GM12878 (cell line): Measurements from ENCODE around the gene FIBCD1. TPM values are rescaled to one million over a fixed set of nuclear protein-coding genes. Genes with fewer than 3 reads are reported as not detected.

Experiments used
- CBX3 ChIP-seq: fragments of 200-600 bp; sonication (generic); IDR thresholded peaks from 2 replicates; pipeline ENCODE4 v1.6.1; 2016; ENCODE audit warnings: low read depth, borderline replicate concordance
- CREB1 ChIP-seq: IDR thresholded peaks from 2 replicates; pipeline ENCODE4 v1.6.1; 2012; ENCODE audit warnings: low read depth, mild to moderate bottlenecking, inconsistent platforms
- EGR1 ChIP-seq, 2 experiments: IDR thresholded peaks; 1 replicate in 1 of 2; 2 replicates in 1 of 2; pipeline ENCODE4 v1.6.1; 2011 to 2012; ENCODE audit warnings: low read depth in 2 of 2, low read length in 2 of 2, borderline replicate concordance in 1 of 2, mild to moderate bottlenecking in 1 of 2, moderate library complexity in 1 of 2
- EP300 ChIP-seq, 2 experiments: fragments of 150-350 bp in 1 of 2; IDR thresholded peaks; 2 replicates each; pipeline ENCODE4 v1.6.1; 2011 to 2012; ENCODE audit warnings: low read depth in 2 of 2, low read length in 2 of 2, borderline replicate concordance in 1 of 2, improper control_type of control experiment in 1 of 2, inconsistent platforms in 1 of 2; ENCODE audit not compliant: control insufficient read depth in 1 of 2
- FOXM1 ChIP-seq: IDR thresholded peaks from 2 replicates; pipeline ENCODE4 v1.6.1; 2012; ENCODE audit warnings: low read depth, mild to moderate bottlenecking, inconsistent platforms, low read length, moderate library complexity
- HDAC2 ChIP-seq: fragments of 200-600 bp; sonication (generic); IDR thresholded peaks from 2 replicates; pipeline ENCODE4 v1.6.1; 2017
- IKZF1 ChIP-seq: fragments of 450-650 bp; conservative IDR thresholded peaks from 2 replicates; pipeline ENCODE4 v1.6.1; 2017; ENCODE audit warnings: antibody characterized with exemption, mild to moderate bottlenecking
- LARP7 ChIP-seq: fragments of 450-650 bp; IDR thresholded peaks from 2 replicates; pipeline ENCODE4 v1.6.1; 2017; ENCODE audit warnings: mild to moderate bottlenecking
- NBN ChIP-seq: fragments of 450-650 bp; IDR thresholded peaks from 2 replicates; pipeline ENCODE4 v1.6.1; 2016
- POU2F2 ChIP-seq: IDR thresholded peaks from 3 replicates; pipeline ENCODE4 v1.6.1; 2011; ENCODE audit warnings: low read depth, mild to moderate bottlenecking, low read length, borderline replicate concordance
- SMAD1 ChIP-seq: fragments of 450-650 bp; IDR thresholded peaks from 2 replicates; pipeline ENCODE4 v1.6.1; 2018; ENCODE audit warnings: mild to moderate bottlenecking, low read depth; ENCODE audit not compliant: partially characterized antibody
- SMC3 ChIP-seq: IDR thresholded peaks from 2 replicates; pipeline ENCODE4 v1.6.1; 2011; ENCODE audit warnings: low read length, improper control_type of control experiment, borderline replicate concordance
- SPI1 ChIP-seq: IDR thresholded peaks from 2 replicates; pipeline ENCODE4 v1.6.1; 2011; ENCODE audit warnings: low read depth, mild to moderate bottlenecking, low read length, moderate library complexity, borderline replicate concordance; ENCODE audit not compliant: insufficient read depth
- TCF3 ChIP-seq: IDR thresholded peaks from 2 replicates; pipeline ENCODE4 v1.6.1; 2012; ENCODE audit warnings: low read depth, mild to moderate bottlenecking, low read length, borderline replicate concordance; ENCODE audit not compliant: insufficient read depth
- polyA plus RNA-seq, 11 experiments: library from polyadenylated mRNA; depleted of rRNA in 4 of 11; unstranded in 6 of 11; stranded (reverse) in 5 of 11; fragments of >200 nt; fragmentation: Nextera tagmentation in 4 of 11; fragmentation: Illumina TruSeq in 1 of 11; extraction: Ambion mirVana in 4 of 11; extraction: Trizol in 1 of 11; gene quantifications; 1 replicate in 1 of 11; 2 replicates in 10 of 11; pipeline versions ENCODE4 v1.2.1 to v1.2.3, GENCODE V29; 2011 to 2016; ENCODE audit warnings: inconsistent platforms in 2 of 11, missing spikeins in 2 of 11, low read depth in 1 of 11
- total RNA-seq, 4 experiments: library from RNA; depleted of rRNA in 3 of 4; stranded (reverse); fragments of >200 nt in 3 of 4; fragmentation: Illumina TruSeq in 1 of 4; extraction: Trizol in 1 of 4; gene quantifications; 2 replicates each; pipeline versions ENCODE4 v1.2.1 to v1.2.3, GENCODE V29; 2013 to 2021
- TF ChIP-seq, protein P1 (sequence below): fragments of 450-650 bp; formaldehyde crosslinking; IDR thresholded peaks from 2 replicates; pipeline ENCODE4 v1.5.0; 2022; ENCODE audit warnings: mild to moderate bottlenecking, missing genetic modification characterization
- TF ChIP-seq, protein P2 (sequence below): IDR thresholded peaks from 2 replicates; pipeline ENCODE4 v1.6.1; 2012; ENCODE audit warnings: low read depth, low read length, improper control_type of control experiment
- TF ChIP-seq, protein P3 (sequence below), 3 experiments: IDR thresholded peaks in 2 of 3; conservative IDR thresholded peaks in 1 of 3; 2 replicates each; pipeline ENCODE4 v1.5.1; 2011; ENCODE audit warnings: low read depth in 3 of 3, low read length in 3 of 3, mild to moderate bottlenecking in 3 of 3, control low read depth in 2 of 3, moderate library complexity in 2 of 3, inconsistent platforms in 1 of 3, mixed read lengths in 1 of 3; ENCODE audit not compliant: control insufficient read depth in 2 of 3, insufficient read depth in 1 of 3; ENCODE audit errors: extremely low read depth in 1 of 3
- TF ChIP-seq, protein P4 (sequence below): fragments of 450-650 bp; IDR thresholded peaks from 2 replicates; pipeline ENCODE4 v1.6.1; 2016; ENCODE audit warnings: mild to moderate bottlenecking

The FIBCD1 gene
- total and polyA plus RNA-seq, 10 of the 15 experiments (the other 5 are each of a cell fraction or from before 2014, with no cell fraction given): 0.04 to 0.95 (median 0.25) TPM; not detected in 6

DNA sequence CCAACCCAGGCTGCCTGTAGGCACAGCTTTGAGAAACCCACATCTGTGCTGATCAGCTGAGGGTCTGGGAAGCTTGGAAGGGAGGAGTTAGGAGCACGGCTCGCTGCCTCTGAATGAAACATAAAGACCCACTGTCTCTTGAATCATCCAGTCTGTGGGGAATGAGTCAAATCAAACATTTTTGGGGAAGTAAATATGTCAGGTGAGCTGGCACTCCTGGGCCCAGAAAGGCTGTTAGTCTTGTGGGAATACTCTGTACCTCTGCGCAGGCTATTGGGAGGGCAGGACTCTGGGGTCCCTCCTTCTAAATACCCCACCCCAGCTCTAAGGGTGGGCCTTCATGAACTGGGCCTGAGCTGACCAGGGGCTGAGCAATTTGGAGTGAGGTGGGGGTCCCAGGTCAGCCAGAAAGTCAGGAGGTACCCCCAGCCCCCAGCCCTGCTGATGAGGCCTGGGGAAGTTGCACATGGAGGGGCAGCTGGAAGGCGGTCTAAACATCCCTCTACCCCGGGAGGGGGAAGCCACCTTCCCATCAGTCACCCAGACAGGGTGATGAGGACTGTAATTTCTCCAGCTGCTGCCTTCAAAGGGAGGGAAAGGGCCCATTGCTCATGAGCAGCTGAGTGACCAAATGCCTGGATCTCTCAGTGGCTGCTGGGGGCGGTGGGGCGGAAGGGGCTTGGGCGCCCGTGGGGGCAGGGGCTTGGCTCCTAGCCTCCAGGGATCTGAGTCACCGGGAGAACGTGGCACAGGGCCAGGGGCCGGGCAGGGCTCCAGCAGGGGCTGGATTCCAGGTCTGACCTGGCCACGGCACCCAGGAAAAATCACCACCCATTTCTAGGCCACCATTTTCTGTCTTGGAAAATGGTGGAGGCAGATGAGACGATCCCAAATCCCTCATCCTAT is 10.8 kb downstream of the FIBCD1 start (continued):
- TF ChIP-seq, protein P1, sequence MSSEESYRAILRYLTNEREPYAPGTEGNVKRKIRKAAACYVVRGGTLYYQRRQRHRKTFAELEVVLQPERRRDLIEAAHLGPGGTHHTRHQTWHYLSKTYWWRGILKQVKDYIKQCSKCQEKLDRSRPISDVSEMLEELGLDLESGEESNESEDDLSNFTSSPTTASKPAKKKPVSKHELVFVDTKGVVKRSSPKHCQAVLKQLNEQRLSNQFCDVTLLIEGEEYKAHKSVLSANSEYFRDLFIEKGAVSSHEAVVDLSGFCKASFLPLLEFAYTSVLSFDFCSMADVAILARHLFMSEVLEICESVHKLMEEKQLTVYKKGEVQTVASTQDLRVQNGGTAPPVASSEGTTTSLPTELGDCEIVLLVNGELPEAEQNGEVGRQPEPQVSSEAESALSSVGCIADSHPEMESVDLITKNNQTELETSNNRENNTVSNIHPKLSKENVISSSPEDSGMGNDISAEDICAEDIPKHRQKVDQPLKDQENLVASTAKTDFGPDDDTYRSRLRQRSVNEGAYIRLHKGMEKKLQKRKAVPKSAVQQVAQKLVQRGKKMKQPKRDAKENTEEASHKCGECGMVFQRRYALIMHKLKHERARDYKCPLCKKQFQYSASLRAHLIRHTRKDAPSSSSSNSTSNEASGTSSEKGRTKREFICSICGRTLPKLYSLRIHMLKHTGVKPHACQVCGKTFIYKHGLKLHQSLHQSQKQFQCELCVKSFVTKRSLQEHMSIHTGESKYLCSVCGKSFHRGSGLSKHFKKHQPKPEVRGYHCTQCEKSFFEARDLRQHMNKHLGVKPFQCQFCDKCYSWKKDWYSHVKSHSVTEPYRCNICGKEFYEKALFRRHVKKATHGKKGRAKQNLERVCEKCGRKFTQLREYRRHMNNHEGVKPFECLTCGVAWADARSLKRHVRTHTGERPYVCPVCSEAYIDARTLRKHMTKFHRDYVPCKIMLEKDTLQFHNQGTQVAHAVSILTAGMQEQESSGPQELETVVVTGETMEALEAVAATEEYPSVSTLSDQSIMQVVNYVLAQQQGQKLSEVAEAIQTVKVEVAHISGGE: no peak
- TF ChIP-seq IKZF1 (peak; percentile 94), HDAC2 (no peak), EP300 (IDR thresholded peaks at IDR 0.05; ENCODE audit: borderline replicate concordance in 1 of 2, control insufficient read depth in 1 of 2, low read depth in 2 of 2, low read length in 2 of 2) (peak in 1 of 2 experiments; percentile 73; a peak in 3 of 4 replicates), CBX3 (no peak), SPI1 (no peak), EGR1 (IDR thresholded peaks at IDR 0.05; ENCODE audit: borderline replicate concordance in 1 of 2, low read depth in 2 of 2, low read length in 2 of 2) (no peak), SMC3 (no peak), TCF3 (no peak), LARP7 (no peak; the same call in 1 of the 2 replicates), NBN (0 out of 2 replicates have a peak, but pooled peaks have one; percentile 60), SMAD1 (no peak), POU2F2 (no peak), FOXM1 (no peak), CREB1 (no peak)
- TF ChIP-seq, protein P2, sequence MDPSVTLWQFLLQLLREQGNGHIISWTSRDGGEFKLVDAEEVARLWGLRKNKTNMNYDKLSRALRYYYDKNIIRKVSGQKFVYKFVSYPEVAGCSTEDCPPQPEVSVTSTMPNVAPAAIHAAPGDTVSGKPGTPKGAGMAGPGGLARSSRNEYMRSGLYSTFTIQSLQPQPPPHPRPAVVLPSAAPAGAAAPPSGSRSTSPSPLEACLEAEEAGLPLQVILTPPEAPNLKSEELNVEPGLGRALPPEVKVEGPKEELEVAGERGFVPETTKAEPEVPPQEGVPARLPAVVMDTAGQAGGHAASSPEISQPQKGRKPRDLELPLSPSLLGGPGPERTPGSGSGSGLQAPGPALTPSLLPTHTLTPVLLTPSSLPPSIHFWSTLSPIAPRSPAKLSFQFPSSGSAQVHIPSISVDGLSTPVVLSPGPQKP: no peak
- TF ChIP-seq, protein P3, sequence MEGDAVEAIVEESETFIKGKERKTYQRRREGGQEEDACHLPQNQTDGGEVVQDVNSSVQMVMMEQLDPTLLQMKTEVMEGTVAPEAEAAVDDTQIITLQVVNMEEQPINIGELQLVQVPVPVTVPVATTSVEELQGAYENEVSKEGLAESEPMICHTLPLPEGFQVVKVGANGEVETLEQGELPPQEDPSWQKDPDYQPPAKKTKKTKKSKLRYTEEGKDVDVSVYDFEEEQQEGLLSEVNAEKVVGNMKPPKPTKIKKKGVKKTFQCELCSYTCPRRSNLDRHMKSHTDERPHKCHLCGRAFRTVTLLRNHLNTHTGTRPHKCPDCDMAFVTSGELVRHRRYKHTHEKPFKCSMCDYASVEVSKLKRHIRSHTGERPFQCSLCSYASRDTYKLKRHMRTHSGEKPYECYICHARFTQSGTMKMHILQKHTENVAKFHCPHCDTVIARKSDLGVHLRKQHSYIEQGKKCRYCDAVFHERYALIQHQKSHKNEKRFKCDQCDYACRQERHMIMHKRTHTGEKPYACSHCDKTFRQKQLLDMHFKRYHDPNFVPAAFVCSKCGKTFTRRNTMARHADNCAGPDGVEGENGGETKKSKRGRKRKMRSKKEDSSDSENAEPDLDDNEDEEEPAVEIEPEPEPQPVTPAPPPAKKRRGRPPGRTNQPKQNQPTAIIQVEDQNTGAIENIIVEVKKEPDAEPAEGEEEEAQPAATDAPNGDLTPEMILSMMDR (IDR thresholded peaks at IDR 0.05 in 2 of 3, conservative IDR thresholded peaks at IDR 0.05 in 1 of 3; ENCODE audit: control insufficient read depth in 2 of 3, extremely low read depth in 1 of 3, insufficient read depth in 1 of 3, low read depth in 3 of 3, low read length in 3 of 3): no peak
- TF ChIP-seq, protein P4, sequence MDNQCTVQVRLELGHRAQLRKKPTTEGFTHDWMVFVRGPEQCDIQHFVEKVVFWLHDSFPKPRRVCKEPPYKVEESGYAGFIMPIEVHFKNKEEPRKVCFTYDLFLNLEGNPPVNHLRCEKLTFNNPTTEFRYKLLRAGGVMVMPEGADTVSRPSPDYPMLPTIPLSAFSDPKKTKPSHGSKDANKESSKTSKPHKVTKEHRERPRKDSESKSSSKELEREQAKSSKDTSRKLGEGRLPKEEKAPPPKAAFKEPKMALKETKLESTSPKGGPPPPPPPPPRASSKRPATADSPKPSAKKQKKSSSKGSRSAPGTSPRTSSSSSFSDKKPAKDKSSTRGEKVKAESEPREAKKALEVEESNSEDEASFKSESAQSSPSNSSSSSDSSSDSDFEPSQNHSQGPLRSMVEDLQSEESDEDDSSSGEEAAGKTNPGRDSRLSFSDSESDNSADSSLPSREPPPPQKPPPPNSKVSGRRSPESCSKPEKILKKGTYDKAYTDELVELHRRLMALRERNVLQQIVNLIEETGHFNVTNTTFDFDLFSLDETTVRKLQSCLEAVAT: 0 out of 2 replicates have a peak, but pooled peaks have one; percentile 32
